ENCODE results near the gene THBS2.

DNA sequence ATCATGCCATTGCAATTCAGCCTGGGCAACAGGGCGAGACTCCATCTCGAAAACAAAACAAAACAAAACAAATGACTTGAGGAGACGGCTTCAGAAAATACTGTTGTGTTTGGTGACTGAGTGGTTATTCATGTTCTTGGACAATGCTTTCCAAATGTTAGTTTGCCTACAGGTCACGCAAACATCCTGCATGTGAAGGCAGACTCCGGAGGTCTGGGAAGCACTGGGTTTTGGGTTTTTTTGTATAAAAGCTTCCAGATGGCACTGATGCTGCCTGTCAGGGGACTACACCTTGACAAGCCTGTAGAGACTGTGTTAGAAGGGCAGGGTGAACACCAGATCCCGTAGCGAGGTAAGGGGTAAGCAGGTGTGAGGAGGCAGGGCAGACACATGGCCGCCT lies 81.7 kb downstream of the THBS2 start:
- TF ChIP-seq, protein P1, sequence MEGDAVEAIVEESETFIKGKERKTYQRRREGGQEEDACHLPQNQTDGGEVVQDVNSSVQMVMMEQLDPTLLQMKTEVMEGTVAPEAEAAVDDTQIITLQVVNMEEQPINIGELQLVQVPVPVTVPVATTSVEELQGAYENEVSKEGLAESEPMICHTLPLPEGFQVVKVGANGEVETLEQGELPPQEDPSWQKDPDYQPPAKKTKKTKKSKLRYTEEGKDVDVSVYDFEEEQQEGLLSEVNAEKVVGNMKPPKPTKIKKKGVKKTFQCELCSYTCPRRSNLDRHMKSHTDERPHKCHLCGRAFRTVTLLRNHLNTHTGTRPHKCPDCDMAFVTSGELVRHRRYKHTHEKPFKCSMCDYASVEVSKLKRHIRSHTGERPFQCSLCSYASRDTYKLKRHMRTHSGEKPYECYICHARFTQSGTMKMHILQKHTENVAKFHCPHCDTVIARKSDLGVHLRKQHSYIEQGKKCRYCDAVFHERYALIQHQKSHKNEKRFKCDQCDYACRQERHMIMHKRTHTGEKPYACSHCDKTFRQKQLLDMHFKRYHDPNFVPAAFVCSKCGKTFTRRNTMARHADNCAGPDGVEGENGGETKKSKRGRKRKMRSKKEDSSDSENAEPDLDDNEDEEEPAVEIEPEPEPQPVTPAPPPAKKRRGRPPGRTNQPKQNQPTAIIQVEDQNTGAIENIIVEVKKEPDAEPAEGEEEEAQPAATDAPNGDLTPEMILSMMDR (IDR thresholded peaks at IDR 0.05), result no peak
- no peak for TF ChIP-seq POLR2A (IDR thresholded peaks at IDR 0.05)

Data from thyroid gland (tissue), 4 donors.